Muscle of back (tissue), 11 donors: Measurements from ENCODE around the gene FMNL1. TPM values are rescaled to one million over a fixed set of nuclear protein-coding genes. Genes with fewer than 3 reads are reported as not detected.

Experiments
- DNase-seq, 3 donors: peaks; one replicate each; pipeline versions ENCODE4 v3.0.0 to v3.0.0-alpha.2; 2013
- polyA plus RNA-seq, 10 donors: library from polyadenylated mRNA; unstranded; fragments of 120-200 nt; gene quantifications; one replicate each; pipeline ENCODE4 v1.2.1, GENCODE V29; 2013; ENCODE audit not compliant: insufficient read length in 10 of 10

The FMNL1 gene
- polyA plus RNA-seq, 10 donors: 4.0 to 17.9 (median 5.7) TPM

DNA sequence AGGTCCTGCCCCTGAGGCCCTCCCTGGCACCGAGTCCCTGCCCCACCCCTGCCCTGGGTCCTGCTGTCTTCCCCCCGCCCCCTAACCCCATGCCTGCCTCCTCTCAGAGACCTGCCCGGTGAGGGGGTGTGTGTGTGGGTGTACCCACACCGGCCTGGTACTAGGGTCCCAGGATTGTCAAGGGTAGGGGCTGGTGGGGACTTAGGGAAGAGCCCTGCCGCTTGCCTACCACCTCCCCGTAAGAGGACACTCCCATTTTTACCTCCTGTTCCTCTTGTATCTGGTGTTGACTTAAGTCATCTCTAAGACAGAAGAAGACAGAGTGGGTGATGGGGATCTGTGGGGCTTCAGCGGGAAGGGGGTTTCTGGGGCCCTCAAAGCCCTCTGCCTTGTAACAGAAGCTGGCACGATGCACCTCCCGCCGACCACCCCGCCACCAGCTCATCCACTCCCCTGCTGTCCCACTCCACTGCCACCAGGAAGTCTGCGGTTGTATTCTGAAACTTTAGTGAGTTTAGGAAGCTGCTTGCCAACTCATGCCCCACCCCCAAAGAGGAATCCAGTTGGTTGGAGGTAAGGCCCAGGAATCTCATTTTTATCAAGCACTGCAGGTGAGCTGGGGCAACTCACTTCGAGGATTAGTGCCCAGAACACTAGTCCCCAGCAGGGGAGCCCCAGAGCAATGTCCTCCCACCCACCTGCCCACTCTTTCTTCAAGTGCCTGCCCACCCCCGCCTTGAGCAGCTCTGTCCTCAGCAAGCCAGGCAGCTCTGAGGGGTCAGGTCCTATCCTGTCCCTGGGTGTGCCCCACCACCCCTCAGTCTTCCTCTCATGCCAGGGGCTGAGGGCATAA, 34.7 kb downstream of the FMNL1 start:
- DNase-seq: no peak

DNA sequence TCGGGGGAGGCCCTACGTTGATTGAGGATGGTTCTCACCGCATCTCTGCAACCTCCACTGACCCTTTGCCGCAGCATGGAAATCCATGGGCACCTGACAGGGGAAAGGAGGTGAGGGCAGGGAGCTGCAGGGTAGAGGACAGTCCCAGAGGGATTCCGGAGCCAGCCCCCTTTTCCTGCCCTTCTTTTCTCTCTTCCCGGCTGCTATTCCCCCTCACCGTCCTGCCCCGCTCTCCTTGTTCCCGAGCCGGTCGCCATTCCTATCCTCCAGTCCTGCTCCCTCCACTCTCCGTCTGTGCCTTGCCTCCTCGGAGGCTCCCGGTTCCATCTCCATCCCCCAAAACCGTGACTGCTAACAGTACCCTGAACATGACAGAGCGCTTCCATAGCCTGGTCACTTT, 35.4 kb downstream of the FMNL1 start:
- no peak for DNase-seq

DNA sequence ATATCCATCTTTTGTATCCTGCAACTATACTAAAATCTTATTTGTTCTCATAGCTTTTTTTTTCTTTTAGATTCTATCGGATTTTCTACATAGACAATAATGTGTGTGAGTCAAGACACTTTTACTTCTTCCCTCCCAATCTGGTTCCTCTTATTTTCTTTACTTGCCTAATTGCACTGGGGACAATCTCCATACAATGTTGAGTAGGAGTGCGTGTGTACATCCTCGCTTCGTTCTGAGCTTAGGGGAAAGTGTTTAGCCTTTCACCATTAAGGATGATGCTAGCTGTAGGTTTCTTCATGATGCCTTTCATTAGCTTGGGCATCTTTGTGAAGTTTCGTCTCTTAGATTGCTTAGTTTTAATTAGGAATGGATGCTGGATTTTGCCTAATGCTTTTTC, 37.3 kb downstream of the FMNL1 start:
- no peak for DNase-seq

DNA sequence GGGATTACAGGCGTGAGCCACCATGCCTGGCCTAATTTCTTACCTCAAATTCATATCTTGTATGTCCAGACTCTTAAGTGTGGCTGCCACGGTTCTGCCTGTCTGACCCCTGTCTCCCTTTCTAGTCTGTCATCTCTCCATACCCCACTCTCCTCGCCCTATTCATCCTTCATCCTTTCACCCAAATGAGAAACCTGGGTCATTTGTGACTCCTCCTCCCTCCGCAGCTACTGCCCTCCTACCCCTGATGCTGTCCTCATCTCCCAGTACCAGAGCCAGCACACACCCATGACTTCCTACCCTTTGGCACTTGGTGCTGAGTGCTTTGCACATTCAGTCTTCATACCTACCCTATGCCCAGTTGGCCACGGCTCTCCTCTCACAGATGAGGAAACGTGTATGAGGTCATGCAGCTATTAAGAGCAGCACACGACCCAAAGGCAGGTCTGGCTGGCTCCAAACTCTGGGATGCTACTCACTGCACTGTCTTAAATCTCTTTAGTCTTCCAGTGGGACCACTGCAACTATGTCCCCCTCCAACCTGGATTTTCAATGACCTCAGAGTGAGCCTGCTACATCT, 38.6 kb downstream of the FMNL1 start:
- DNase-seq: no peak

DNA sequence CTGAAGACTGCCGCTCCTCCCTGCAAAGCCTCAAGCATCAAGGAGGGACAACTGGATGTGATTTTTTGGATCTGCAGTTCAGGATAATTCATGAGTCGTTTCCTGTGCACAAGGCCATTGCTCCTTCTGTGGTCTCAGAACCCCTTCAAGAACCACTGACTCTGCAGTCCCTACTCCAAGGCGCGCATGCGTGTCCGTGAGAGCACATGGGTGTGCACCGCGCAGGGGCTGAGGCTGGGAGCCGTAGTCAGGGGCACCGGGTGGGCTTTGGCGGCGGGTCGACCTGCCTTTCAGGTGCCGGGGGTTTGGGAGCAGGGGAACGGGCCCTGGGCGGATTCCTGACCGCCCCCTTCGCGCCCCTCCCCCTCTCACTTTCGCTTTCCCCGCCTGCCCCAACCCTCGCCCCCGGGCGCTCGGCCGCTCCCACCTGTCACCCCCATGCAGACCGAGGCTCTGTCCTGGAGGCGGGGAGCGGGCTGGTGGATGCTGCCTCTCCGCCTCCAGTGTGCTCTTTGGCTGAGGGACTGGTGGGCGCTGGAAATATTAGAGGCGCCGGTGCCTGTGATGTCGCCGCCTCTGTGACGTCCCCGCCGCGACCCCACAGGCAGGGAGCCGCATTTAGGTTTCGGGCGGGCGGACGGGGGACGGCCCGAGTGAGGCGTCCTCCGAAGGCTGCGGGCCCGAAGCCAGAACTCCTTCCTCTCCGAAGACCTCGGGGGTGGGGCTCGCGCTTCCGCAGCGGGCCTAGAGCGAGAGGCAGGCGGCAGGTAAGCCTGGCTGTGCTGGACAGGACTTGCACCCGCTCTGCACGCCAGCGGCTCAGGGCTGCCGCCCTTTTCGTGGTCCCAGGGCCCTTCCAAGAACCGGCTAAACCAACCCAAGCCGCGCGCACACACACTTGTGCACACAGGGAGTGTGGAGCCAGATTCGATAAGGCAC, 40.2 kb downstream of the FMNL1 start, which contains the start of gene SPATA32:
Gene SPATA32 (minus strand): TSS at position 518 of the 939 bp plus-strand sequence. CDS start 78 bp downstream, at position 440.
- DNase-seq: peak; percentile 24 to 77 (median 44)

DNA sequence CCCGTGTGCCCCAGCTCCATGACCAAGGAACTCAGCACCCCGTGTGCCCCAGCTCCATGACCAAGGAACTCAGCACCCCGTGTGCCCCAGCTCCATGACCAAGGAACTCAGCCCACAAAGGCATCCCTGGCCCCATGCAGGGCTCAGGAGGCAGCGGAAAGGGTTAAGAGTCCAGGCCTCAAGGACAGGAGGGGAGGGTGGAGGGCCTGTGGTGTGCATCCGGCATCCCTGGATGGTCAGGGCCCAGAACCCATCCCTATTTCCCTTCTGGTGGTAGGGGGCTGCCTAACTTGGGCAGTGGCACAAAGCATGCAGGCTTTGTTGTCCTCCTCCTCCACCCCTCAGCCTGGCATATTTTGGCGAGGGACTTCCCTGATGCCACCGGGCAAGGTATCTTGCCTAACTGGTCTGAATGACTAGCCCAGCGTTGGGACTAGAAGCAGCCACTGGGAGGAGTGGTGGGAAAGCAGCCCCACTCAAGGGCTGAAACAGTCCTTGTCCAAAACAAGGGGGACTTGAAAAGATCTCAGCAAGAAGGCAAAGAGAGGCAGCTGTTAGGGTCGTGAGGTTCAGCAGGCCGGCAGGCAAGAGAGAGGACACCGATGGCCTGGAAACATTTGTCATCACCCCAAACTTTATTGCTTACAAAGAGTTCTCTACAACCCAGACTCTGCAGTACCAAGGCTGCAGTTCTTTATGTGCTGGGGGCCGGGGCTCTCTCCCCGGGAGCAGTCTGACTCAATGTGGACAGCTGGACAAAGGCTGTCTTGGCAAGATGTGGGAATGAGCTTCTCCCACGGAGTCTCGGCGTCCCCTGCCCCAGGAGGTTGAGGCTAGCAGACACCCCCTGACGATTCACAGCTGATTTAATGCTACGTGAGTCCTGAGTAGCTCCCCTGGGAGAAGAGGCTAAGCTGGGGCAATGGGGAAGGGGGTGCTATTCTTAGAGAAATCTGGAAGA, 41.1 kb downstream of the FMNL1 start:
- peak in 1 of 3 donors; percentile 61 for DNase-seq

DNA sequence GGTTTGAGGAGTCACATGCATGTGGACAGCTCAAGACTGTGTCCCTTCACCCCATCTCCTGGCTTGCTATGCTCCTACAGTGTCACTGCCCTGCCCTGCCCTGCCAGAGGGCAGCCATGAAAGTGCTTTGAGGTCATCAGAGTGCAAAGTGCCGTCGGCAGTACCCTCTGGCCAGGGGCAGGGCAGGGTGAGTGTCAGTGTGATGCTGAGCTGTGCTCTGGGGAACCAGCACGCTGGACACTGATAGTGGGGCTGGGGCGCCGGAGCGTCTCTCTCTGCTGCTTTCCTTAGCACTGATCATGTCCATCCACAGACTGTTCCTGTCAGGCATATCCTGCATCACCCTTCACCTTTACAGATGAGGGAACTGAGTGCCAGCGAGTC, 41.8 kb downstream of the FMNL1 start:
- DNase-seq: no peak

DNA sequence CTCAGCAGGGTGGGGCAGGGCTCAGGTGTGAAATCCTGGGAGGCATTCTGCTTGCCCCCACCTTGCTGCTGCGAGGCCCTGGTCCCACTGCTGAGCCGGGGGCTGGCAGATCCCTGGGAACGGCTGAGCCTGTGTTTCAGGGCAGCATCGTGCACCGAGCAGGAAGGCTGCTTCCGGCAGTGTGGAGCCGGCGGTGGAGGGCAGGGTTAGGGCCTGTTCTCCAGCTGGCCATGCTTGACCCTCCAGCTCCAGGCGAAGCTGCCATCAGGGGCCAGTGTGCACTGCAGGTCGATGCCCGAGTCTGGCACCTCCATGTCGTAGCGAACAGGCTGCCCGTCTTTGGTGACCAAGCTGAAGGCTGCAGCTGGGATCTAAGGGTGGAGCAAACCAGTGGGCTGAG, 42.7 kb downstream of the FMNL1 start:
- no peak for DNase-seq

DNA sequence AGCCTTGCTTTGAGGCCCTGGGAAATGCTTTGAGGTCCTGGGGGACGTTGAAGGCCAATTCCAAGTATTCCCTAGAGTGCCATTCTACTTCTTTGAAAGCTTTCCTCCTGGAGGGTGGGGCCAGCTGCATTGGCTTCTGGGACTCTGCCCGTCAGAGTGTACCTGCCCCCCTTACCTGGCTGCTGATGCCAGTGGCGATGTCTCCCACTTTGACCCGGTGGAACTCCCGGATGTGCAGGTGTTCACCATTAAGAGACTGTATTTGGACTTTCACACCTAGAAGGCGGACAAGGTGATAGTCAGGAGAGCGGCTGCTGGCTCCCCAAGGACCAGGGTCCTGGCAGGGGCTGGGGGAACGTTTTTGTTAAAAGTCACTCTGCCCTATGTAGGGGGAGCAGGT, 43.3 kb downstream of the FMNL1 start:
- no peak for DNase-seq

DNA sequence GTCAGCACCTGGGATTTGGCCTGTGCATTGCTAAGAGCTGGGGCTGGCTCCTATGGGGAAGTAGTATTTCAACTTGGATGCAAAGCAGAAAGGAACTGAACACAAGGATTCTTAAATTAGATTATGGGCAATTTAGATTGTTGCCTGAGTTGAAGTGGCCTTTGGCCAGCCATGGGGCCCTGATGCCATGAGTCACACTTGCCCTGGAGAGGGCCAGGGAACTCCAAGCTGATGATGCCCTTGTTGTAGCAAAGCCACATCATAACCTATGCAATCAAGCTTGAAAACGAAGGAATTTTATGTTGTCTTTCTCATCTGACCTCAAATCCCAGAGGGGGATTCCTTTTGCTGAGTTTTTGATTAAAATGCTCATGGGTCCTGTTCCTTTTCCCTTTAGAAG, 44.1 kb downstream of the FMNL1 start:
- DNase-seq: peak in 1 of 3 donors; percentile 41

DNA sequence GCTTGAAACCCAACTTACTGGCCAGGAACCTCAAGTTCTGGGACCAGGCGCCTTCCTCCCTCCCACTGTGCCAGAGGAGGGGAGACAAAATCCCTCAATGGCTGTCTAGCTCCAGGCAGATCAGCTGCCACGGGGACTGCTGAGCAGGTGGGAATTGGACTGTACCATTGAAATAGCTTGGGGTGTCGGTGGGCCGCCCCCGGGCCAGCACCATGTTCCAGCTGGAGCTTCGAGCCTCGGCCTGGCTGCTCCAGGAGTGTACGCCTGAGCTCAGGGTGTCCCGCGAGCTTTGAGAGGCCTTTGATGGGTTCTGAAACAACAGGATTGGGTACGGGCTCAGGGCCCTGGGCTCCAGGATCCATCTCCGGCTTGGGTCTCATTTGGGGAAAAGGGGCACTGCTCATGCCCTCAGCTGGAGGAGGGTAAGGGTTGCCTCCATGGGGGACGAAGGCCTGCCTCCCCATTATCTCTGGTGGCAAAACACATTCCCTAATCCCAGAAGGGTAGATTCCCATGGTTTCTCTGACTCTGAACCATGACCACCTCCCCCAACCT, 44.8 kb downstream of the FMNL1 start:
- no peak for DNase-seq

DNA sequence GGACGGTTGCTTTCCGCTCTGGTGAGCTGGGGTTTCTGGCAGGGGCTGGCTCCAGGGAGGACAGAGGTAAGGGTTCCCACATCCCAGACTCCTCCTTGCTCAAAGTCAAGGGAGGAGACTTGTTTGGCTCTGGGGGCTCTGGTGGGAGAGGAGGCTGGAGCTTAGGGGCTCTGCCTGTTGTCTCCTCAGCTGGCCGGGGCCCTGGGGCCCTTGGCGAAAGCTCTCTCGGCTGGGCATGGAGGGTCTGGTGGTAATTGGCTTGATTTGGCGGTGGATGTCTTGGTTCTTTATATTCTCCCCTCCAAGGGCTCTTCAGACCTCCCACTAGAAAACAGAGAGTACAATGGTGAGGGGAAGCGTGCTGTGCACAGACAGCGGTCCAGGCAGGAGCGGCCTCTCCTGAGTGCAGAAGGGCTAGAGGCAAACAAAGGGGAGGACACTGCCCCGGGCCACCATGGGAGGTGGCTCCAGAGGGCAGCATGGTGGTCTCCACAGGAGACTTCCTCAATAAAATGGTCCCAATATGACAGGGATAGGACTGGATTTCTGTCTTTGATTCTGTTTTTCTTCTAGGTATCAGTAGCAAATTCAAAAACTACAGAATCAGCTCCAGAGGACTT, 45.9 kb downstream of the FMNL1 start:
- no peak for DNase-seq

DNA sequence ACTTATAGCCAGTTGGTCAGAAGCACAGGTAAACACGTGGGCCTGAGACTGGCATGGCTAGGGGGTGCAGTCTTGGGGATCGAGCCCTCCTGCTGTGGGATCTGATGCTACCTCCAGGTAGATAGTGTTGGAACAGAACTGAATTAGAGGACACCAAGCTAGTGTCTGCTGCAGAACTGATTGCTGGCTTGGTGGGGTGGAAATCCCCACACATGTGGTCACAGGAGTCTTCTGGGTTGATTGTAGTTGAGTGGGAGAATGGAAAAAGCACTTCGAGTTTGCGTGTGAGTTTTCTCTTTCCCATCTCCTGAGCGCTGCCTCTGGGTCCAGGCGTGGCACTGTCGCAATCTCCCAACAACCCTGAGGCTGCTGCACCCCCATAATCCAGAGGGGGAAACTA, 48.2 kb downstream of the FMNL1 start:
- no peak for DNase-seq

DNA sequence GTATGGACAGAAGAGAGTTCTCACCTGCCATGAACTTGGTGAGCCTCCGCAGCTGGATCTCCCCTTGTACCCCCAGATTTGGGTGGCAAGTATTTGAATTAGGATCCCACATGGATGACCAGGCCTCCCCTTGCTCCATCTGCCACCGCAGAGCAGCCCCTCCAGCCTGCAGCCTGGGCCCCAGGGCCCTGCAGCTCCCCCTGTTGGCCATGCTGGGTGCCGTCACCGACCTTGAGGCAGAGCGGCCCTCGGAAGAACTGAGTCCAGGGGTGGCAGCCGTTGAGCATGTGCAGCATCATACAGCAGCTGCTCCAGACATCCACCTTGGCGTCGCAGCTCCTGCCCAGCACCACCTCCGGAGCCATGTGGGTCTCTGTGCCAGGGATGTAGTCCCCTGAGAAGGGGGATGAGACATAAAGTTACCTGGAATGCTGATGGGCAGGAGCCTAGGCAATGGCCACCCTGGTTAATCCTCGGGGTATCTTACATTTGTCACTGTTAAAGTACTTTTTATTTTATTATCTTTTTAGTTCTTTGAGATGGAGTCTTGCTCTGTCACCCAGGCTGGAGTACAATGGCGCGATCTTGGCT, 49.2 kb downstream of the FMNL1 start:
- no peak for DNase-seq

DNA sequence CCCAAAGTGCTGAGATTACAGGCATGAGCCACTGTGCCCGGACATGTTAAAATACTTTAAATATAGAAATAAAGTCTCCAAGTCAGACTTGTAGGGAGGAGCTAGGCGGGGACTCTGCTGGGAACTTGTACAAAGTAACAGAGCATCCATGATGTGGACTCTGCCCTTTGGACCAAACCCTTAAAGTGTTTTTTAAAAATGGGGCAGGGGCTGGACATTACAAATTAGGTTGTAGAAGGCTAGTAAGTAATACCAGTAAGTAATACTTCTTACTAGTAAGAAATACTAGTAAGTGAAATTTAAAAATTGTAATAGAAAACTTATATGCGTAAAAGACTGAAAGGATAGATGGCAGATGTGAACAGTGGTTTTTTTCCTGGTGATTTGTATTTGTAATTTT, 49.9 kb downstream of the FMNL1 start:
- DNase-seq: no peak

DNA sequence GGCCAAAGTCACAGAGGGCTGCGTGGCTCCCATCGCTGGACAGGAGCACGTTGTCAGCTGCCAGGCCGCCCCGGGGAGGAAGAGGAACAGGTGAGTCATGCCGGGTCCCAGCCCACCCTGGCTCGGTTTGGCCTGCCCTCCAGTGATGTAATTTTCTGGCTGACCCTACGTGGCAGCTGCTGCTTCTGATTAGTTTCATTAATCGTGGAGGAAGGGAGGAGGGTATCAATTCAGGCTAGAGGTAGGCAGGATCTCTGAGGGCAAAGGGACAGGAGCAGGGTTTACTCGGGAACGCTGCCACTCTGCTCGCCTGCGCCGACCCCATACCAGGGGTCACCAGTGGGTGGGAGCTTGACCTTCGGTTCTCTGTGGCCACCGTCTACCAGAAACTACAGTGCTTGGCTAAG, 51.9 kb downstream of the FMNL1 start:
- no peak for DNase-seq

DNA sequence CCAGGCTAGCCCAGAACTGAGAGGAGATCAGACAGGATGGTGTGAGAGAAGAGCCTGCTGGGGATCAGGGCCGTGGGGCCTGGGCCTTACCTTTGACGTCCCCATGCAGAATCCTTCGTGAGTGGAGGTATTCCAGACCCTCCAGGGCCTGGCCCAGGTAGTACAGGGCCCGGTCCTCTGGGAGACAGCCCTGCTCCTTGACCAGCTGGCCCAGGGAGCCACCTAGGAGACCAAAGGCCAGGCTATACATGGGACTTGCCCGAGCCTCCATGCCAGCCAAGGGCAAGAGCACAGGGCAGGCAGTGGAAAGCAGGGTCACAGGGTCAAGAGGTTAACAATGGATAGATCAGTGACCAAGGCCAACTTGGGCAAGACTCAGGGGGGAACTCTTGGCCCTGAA, 52.3 kb downstream of the FMNL1 start:
- no peak for DNase-seq

DNA sequence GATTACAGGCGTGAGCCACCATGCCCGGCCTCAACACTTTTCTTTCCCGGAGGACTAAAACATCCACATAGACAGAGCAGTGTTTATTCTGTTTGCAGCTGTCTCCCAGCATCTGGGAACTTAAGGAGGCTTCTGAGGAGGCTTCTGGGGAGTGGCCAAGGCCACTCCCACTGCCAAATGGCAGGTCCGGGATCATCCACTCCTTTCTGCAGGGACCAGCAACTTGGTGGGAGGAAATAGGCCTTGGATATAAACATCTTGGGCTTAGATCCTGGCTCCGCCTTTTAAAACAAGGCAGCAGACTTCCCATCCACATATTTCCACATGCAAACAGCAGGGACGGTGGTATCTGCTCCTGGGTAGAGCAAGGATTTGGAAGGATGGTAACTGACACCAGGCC, 54.3 kb downstream of the FMNL1 start:
- peak in 1 of 3 donors; percentile 78 for DNase-seq

DNA sequence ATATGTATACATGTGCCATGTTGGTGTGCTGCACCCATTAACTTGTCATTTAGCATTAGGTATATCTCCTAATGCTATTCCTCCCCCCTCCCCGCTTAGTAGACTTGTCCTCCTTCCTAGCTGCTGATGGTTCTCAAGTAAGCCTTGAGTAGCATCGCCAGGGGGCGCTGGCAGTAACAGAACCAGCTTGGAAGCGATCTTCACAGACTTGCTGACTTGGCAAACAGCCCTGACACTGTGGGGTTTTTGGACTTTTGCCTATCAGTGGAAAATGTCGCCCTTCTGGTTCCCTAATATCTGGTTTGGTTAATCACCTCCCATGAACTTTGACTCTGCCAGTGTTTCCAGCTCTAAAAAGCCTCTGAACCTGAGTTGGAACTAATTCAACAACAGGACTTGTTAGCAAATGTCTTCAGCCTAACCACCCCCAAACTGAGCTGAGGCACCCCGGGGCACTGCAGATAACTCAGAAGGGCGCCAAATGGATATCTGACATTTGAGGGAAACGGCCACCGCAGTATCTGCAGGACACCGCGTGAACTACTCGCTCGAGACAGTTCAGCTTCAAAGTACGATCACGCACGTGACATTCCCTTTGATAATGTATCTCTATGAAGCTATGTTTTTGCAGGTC, 55.6 kb downstream of the FMNL1 start:
- peak; percentile 86 to 91 (median 89) for DNase-seq
